ENCODE measurements around the gene USE1.

DNA sequence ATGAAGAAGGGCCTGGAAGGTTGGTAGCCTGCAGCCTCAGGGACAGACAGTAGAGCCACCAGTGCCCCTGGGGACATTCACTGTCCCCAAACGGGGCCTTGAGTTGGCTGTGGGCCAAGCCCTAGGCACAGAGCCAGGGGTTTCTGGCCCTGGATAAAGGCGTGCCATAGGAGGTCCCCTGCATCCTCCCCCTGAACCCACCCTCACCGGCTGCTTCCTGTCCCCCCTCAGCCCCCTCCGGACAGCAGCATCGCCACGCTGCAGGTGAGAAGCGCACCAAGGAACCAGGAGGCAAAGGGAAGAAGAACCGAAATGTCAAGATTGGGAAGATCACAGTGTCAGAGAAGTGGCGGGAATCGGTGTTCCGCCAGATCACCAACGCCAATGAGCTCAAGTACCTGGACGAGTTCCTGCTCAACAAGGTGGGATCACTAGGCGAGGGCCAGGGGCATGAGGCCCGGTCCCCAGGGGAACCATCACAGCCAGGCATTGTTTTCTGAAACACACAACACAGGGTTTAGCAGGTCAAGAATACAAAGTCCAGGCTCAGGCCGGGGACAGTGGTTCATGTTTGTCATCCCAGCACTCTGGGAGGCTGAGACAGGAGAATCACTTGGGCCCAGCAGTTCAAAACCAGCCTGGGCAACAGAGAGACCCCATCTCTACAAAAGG is 14.6 kb upstream of the USE1 start:
- TF ChIP-seq TAF1 (IDR thresholded peaks at IDR 0.05; ENCODE audit: low read depth, low read length): no peak
- no peak for TF ChIP-seq POLR2A (IDR thresholded peaks at IDR 0.05; ENCODE audit: low read depth, low read length)
